ENCODE results near the gene CASR. TPM values are rescaled to one million over a fixed set of nuclear protein-coding genes. Genes with fewer than 3 reads are reported as not detected.
"Not testable (repeated sequence)": the region's sequence is repeated elsewhere in the genome, so short reads cannot be mapped to it uniquely, and the experiment has no call there.

Gene CASR
- total RNA-seq, 1 donor, result not detected

GRCh38 chr3:122199552-122199951 is 16.1 kb downstream of the CASR start:
- no peaks in the 10 kb centered on the region for H3K36me3 ChIP-seq (ENCODE audit: insufficient read depth, low read length)
- H3K27ac ChIP-seq (ENCODE audit: low read depth, low read length), result no peak overlapping the region
- H3K4me3 ChIP-seq (ENCODE audit: insufficient read depth, low read length), result no peak overlapping the region
- H4K20me1 ChIP-seq (ENCODE audit: insufficient read depth, low read length), result no peaks in the 10 kb centered on the region
- H3K4me1 ChIP-seq (ENCODE audit: insufficient read depth, low read length), result no peaks in the 10 kb centered on the region
- no peak overlapping the region for H2AFZ ChIP-seq (ENCODE audit: low read length)
- H3K4me2 ChIP-seq (ENCODE audit: insufficient read depth, low read length), result no peak overlapping the region
- H3K79me2 ChIP-seq (ENCODE audit: insufficient read depth, low read length), result no peaks in the 10 kb centered on the region
- H3K9me3 ChIP-seq (ENCODE audit: low read depth, low read length), result no peaks in the 10 kb centered on the region
- TF ChIP-seq CTCF (IDR thresholded peaks at IDR 0.05; ENCODE audit: extremely low read depth, low read depth, low read length), result no peak
- DNase-seq (ENCODE audit: insufficient read length, low spot score, missing footprints), result no peak
- H3K27me3 ChIP-seq (ENCODE audit: insufficient read depth, low read length), result no peaks in the 10 kb centered on the region

GRCh38 chr3:122200661-122201060 is 17.2 kb downstream of the CASR start:
- H3K9me3 ChIP-seq (ENCODE audit: low read depth, low read length), result no peaks in the 10 kb centered on the region
- no peaks in the 10 kb centered on the region for H3K4me1 ChIP-seq (ENCODE audit: insufficient read depth, low read length)
- H3K79me2 ChIP-seq (ENCODE audit: insufficient read depth, low read length), result no peaks in the 10 kb centered on the region
- H3K4me2 ChIP-seq (ENCODE audit: insufficient read depth, low read length), result no peak overlapping the region
- no peak overlapping the region for H2AFZ ChIP-seq (ENCODE audit: low read length)
- H3K36me3 ChIP-seq (ENCODE audit: insufficient read depth, low read length), result no peaks in the 10 kb centered on the region
- H3K27ac ChIP-seq (ENCODE audit: low read depth, low read length), result no peak overlapping the region
- no peaks in the 10 kb centered on the region for H4K20me1 ChIP-seq (ENCODE audit: insufficient read depth, low read length)
- no peak for DNase-seq (ENCODE audit: insufficient read length, low spot score, missing footprints)
- no peak overlapping the region for H3K4me3 ChIP-seq (ENCODE audit: insufficient read depth, low read length)
- TF ChIP-seq CTCF (IDR thresholded peaks at IDR 0.05; ENCODE audit: extremely low read depth, low read depth, low read length), result no peak
- no peaks in the 10 kb centered on the region for H3K27me3 ChIP-seq (ENCODE audit: insufficient read depth, low read length)

- not testable (repeated sequence) for H3K4me2 ChIP-seq (ENCODE audit: insufficient read depth, low read length); H3K79me2 ChIP-seq (ENCODE audit: insufficient read depth, low read length); H3K27ac ChIP-seq (ENCODE audit: low read depth, low read length); H3K4me3 ChIP-seq (ENCODE audit: insufficient read depth, low read length); H3K27me3 ChIP-seq (ENCODE audit: insufficient read depth, low read length); H2AFZ ChIP-seq (ENCODE audit: low read length); H3K36me3 ChIP-seq (ENCODE audit: insufficient read depth, low read length); H3K9me3 ChIP-seq (ENCODE audit: low read depth, low read length); DNase-seq (ENCODE audit: insufficient read length, low spot score, missing footprints); H4K20me1 ChIP-seq (ENCODE audit: insufficient read depth, low read length); H3K4me1 ChIP-seq (ENCODE audit: insufficient read depth, low read length)
These were observed 18.0 kb downstream of the CASR start for GRCh38 chr3:122201476-122201875.

- Histone ChIP-seq H3K36me3 (ENCODE audit: insufficient read depth, low read length) (no peaks in the 10 kb centered on the region), H3K4me3 (ENCODE audit: insufficient read depth, low read length) (no peak overlapping the region), H3K27me3 (ENCODE audit: insufficient read depth, low read length) (no peaks in the 10 kb centered on the region), H2AFZ (ENCODE audit: low read length) (no peak overlapping the region), H3K4me2 (ENCODE audit: insufficient read depth, low read length) (no peak overlapping the region), H3K27ac (ENCODE audit: low read depth, low read length) (no peak overlapping the region), H3K4me1 (ENCODE audit: insufficient read depth, low read length) (no peaks in the 10 kb centered on the region), H4K20me1 (ENCODE audit: insufficient read depth, low read length) (no peaks in the 10 kb centered on the region), H3K79me2 (ENCODE audit: insufficient read depth, low read length) (no peaks in the 10 kb centered on the region), H3K9me3 (ENCODE audit: low read depth, low read length) (no peaks in the 10 kb centered on the region)
- no peak for TF ChIP-seq CTCF (IDR thresholded peaks at IDR 0.05; ENCODE audit: extremely low read depth, low read depth, low read length)
- no peak for DNase-seq (ENCODE audit: insufficient read length, low spot score, missing footprints)
These were observed 25.1 kb downstream of the CASR start for GRCh38 chr3:122208579-122208978.
